Transverse colon (tissue), 4 donors: ENCODE results near the gene SPIRE2. TPM values are rescaled to one million over a fixed set of nuclear protein-coding genes. Genes with fewer than 3 reads are reported as not detected.
A peak's percentile ranks its signal among the peaks of the same experiment; 100 is the strongest.

Experiments used
- DNase-seq: peaks from one replicate; pipeline ENCODE4 v3.0.0-alpha.2; 2019
- H3K27ac ChIP-seq, 4 donors: fragments of 200-600 bp; sonication (generic); 2 replicates each; pipeline ENCODE4 v1.5.1; 2016 to 2018; ENCODE audit warnings: inconsistent platforms in 4 of 4
- H3K27me3 ChIP-seq: fragments of 200-600 bp; sonication (generic); 2 replicates; pipeline ENCODE4 v1.5.1; 2017; ENCODE audit warnings: inconsistent platforms
- H3K36me3 ChIP-seq, 4 donors: fragments of 200-600 bp; sonication (generic); 2 replicates each; pipeline ENCODE4 v1.5.1; 2017 to 2019; ENCODE audit warnings: inconsistent platforms in 4 of 4
- H3K4me1 ChIP-seq, 4 donors: fragments of 200-600 bp; sonication (generic); 2 replicates each; pipeline ENCODE4 v1.5.1; 2017 to 2020; ENCODE audit warnings: inconsistent platforms in 4 of 4
- H3K4me3 ChIP-seq, 4 donors: fragments of 200-600 bp; sonication (generic); 1 replicate in 1 of 4; 2 replicates in 3 of 4; pipeline versions ENCODE4 v1.5.1 to v1.6.1; 2017 to 2019; ENCODE audit warnings: inconsistent platforms in 4 of 4
- H3K9me3 ChIP-seq, 2 donors: fragments of 200-600 bp; sonication (generic); 2 replicates each; pipeline ENCODE4 v1.5.1; 2017 to 2019; ENCODE audit warnings: inconsistent platforms in 2 of 2
- EP300 ChIP-seq: sonication (generic); formaldehyde crosslinking; IDR thresholded peaks from one replicate; pipeline ENCODE4 v1.6.1; 2017; ENCODE audit warnings: antibody characterized with exemption, low read depth
- POLR2A ChIP-seq: fragments of 450-650 bp; IDR thresholded peaks from one replicate; pipeline ENCODE4 v1.6.1; 2016; ENCODE audit warnings: antibody characterized with exemption, mild to moderate bottlenecking, moderate library complexity
- POLR2AphosphoS5 ChIP-seq, 3 donors: sonication (generic); formaldehyde crosslinking; IDR thresholded peaks; one replicate each; pipeline ENCODE4 v1.6.1; 2016; ENCODE audit warnings: antibody characterized with exemption in 3 of 3
- WGBS, 2 donors: methylation state at CpG; one replicate each; pipeline ENCODE4 v1.1.5; 2018; ENCODE audit warnings: low coverage in 1 of 2; 5-methylcytosine and 5-hydroxymethylcytosine counted together
- in situ Hi-C, 4 donors: fragments of 200-750 bp; cut with MboI; loops; one replicate each; pipeline versions ENCODE4 v1.15.0 to v1.15.1; 2017; ENCODE audit warnings: low sequenced_read_pairs in 3 of 4, low pct_ligation_motif_present in 1 of 4, low pct_unique_long_range_greater_than_20kb in 1 of 4
- intact Hi-C: fragments of 100-400 bp; cut with DNase I; formaldehyde crosslinking; loops from one replicate; pipeline ENCODE4 v1.15.1; 2023; ENCODE audit warnings: low total_unique reads
- total RNA-seq, 4 donors: library from RNA; depleted of rRNA; stranded (reverse); fragments of >200 nt; gene quantifications; one replicate each; pipeline ENCODE4 v1.1.0, GENCODE V29; 2016
- TF ChIP-seq, protein P1 (sequence below), 5 experiments: fragments of 200-600 bp in 3 of 5; fragments of 450-650 bp in 2 of 5; sonication (generic) in 3 of 5; IDR thresholded peaks; 1 replicate in 2 of 5; 2 replicates in 3 of 5; pipeline ENCODE4 v1.5.1; 2016 to 2017; ENCODE audit warnings: antibody characterized with exemption in 5 of 5, inconsistent platforms in 3 of 5, mild to moderate bottlenecking in 2 of 5, moderate library complexity in 1 of 5

The SPIRE2 gene
- total RNA-seq, 4 donors from 2014 or later: 79.6 to 190 (median 131) TPM

DNA sequence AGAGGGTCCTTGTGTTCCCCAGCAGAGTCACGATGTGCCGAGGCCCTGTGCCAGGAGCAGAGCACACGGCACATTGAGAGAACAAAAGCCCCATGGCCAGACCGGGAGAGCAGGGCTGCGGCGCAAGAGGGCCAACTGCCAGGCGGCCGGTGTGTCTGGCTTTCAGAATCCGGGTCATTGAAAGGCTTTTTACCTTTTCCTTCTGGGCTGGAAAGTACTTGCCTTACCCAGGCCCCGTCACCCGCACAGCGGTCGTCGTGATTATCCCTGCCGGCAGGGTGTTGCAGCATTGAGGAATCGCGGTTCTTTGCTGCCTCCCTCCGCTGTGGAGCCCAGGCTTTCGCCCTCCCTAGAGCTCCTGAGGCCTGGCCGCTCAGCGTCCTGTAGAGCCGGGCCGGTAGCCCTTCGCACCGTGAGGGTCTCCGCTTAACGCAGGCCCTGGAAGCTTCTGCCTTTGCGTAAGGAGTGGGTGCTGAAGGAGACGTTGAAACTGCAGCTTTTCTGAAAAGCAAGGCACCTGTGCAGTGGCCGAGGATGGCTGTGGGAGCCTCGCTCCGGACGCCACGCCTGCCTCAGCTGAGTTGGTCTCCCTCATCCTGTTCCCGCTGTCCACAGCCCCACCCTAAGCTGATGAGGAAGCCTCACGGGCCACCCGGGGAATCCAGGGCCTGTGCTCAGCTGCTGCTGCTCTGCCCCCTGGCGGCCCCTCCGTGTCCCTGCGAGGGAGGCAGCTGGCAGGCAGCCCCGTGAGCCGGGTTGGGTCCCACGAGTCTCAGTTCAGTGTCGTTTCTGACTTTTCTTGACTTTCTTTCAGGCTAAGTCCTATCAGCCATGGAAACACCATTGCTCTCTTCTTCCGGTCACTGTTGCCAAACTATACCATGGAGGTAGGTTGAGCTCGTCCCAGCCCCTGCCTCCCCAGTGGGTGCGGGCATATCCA lies 81.8 kb downstream of the SPIRE2 start:
- peak in 1 of 3 donors; percentile 67 for TF ChIP-seq POLR2AphosphoS5 (IDR thresholded peaks at IDR 0.05)
- TF ChIP-seq, protein P1, sequence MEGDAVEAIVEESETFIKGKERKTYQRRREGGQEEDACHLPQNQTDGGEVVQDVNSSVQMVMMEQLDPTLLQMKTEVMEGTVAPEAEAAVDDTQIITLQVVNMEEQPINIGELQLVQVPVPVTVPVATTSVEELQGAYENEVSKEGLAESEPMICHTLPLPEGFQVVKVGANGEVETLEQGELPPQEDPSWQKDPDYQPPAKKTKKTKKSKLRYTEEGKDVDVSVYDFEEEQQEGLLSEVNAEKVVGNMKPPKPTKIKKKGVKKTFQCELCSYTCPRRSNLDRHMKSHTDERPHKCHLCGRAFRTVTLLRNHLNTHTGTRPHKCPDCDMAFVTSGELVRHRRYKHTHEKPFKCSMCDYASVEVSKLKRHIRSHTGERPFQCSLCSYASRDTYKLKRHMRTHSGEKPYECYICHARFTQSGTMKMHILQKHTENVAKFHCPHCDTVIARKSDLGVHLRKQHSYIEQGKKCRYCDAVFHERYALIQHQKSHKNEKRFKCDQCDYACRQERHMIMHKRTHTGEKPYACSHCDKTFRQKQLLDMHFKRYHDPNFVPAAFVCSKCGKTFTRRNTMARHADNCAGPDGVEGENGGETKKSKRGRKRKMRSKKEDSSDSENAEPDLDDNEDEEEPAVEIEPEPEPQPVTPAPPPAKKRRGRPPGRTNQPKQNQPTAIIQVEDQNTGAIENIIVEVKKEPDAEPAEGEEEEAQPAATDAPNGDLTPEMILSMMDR (IDR thresholded peaks at IDR 0.05): peak; percentile 82 to 89 (median 89)
- TF ChIP-seq POLR2A: no peak
- TF ChIP-seq EP300: no peak
- no peaks in the 10 kb centered on the region for H3K27me3 ChIP-seq
- no peaks in the 10 kb centered on the region for H3K9me3 ChIP-seq
- peaks cover 0 to 5% (median 2%) of the 10 kb centered on the region in 4 donors for H3K4me1 ChIP-seq
- DNase-seq: peak; percentile 79
- in situ Hi-C loops: no loop called here
- 59 to 100% methylated on average over 2 to 47 of the region's 47 CpGs for WGBS, 2 donors
- H3K4me3 ChIP-seq: no peak overlapping the region
- intact Hi-C loops: no loop called here
- H3K27ac ChIP-seq: peak overlapping the region in 3 of 4 donors; percentile 26 to 54 (median 44)
- H3K36me3 ChIP-seq: peaks cover 0 to 24% (median 12%) of the 10 kb centered on the region in 4 donors

DNA sequence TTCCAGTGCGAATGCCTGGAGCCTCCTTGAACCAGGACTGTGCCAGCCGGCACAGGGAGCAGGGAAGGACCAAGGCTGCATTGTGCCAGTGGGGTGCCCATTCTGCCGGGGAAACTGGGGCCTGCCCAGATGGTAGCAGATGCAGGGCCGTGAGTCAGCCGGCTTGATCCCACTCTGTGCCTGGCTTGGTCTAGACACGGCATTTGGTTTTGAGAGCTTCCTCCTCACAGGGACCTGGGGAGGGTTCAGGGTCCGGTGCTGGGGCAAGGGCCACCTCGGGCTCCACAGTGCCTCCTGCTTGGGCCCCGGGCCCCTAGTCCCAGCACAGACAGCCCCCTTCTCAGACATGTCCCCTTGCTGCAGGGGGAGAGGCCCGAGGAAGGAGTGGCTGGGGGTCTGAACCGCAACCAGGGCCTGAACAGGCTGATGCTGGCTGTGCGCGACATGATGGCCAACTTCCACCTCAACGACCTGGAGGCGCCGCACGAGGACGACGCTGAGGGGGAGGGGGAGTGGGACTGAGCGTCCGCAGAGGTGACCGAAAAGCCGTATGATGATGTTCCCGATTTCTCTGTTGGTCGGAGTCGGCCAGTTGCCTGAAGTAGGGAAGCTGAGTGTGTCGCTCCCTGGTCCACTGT lies 82.6 kb downstream of the SPIRE2 start:
- in situ Hi-C loops (no loop called here), intact Hi-C loops (no loop called here)
- H3K4me3 ChIP-seq: no peak overlapping the region
- TF ChIP-seq POLR2AphosphoS5 (IDR thresholded peaks at IDR 0.05) (no peak), POLR2A (no peak), EP300 (no peak)
- TF ChIP-seq, protein P1 (IDR thresholded peaks at IDR 0.05): no peak
- no peak for DNase-seq
- peaks cover 0 to 5% (median 2%) of the 10 kb centered on the region in 4 donors for H3K4me1 ChIP-seq
- no peaks in the 10 kb centered on the region for H3K27me3 ChIP-seq
- no peak overlapping the region for H3K27ac ChIP-seq
- H3K36me3 ChIP-seq: peaks cover 0 to 24% (median 9%) of the 10 kb centered on the region in 4 donors
- no peaks in the 10 kb centered on the region for H3K9me3 ChIP-seq
- WGBS, 2 donors: 92% methylated on average over 27 of the region's 27 CpGs; no CpG with 5 or more reads in 1 of the 2 donors

DNA sequence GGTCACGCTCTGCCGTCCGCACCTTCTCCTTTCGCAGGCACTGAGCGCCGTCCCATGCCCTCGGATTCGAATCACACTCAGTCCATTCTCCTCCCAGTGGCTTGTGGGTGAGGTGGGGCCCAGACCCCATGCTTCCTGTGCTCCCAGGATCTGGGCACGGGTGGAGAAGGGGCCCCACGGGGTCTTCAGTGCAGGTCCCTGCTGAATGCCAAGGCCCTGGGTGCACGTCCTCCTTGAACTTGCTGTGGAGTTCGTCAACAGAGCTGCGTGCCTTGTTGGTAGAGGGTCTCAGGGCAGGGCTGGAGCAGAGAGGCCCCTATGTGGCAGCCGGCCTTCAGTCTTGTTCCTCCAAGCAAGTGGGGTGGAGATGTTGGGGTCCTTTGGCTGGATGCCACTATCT lies 83.1 kb downstream of the SPIRE2 start:
- H3K4me1 ChIP-seq: peaks cover 0 to 5% (median 2%) of the 10 kb centered on the region in 4 donors
- no peaks in the 10 kb centered on the region for H3K27me3 ChIP-seq
- H3K4me3 ChIP-seq: no peak overlapping the region
- peaks cover 0 to 19% (median 4%) of the 10 kb centered on the region in 4 donors for H3K36me3 ChIP-seq
- no peak overlapping the region for H3K27ac ChIP-seq
- TF ChIP-seq POLR2AphosphoS5 (IDR thresholded peaks at IDR 0.05) (peak in 1 of 3 donors; percentile 35), POLR2A (no peak)
- TF ChIP-seq, protein P1 (IDR thresholded peaks at IDR 0.05): no peak
- in situ Hi-C loops: no loop called here
- DNase-seq: no peak
- intact Hi-C loops: no loop called here
- 94 to 100% methylated on average over 3 to 13 of the region's 14 CpGs for WGBS, 2 donors
- H3K9me3 ChIP-seq: no peaks in the 10 kb centered on the region

DNA sequence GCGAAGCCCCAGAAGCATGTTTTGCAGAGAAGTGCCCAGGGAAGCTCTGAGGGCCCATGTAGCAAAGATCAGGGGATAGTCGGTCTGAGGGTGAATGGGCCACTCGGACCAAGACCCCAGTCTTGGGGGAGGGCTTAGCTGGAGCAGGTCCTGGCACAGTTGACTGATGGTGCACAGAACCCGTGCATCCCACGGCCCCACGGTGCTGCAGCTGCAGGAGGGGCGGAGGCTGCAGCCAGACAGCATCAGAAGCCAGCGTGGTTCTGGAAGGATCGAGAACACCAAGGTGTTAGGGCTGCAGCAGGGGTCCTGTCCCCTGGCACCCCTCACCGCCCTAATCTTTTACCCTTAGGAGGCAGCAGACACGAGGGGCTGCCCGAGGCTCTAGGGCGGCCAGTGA lies 83.9 kb downstream of the SPIRE2 start:
- WGBS, 2 donors: 90% methylated on average over 2 to 13 of the region's 13 CpGs
- in situ Hi-C loops (no loop called here), intact Hi-C loops (no loop called here)

More for the DNA sequence above, 83.9 kb downstream of the SPIRE2 start:
- H3K4me3 ChIP-seq: no peak overlapping the region
- peaks cover 0 to 6% (median 2%) of the 10 kb centered on the region in 4 donors for H3K4me1 ChIP-seq
- peaks cover 0 to 12% (median under 1%) of the 10 kb centered on the region in 4 donors for H3K36me3 ChIP-seq
- no peak overlapping the region for H3K27ac ChIP-seq
- no peaks in the 10 kb centered on the region for H3K9me3 ChIP-seq
- TF ChIP-seq POLR2AphosphoS5 (IDR thresholded peaks at IDR 0.05) (peak in 1 of 3 donors; percentile 34), EP300 (no peak), POLR2A (no peak)
- TF ChIP-seq, protein P1 (IDR thresholded peaks at IDR 0.05): no peak
- DNase-seq: no peak
- H3K27me3 ChIP-seq: no peaks in the 10 kb centered on the region
